GM18858 (cell line): Measurements from ENCODE around the gene PLEKHH2.
"Not testable (repeated sequence)": the region's sequence is repeated elsewhere in the genome, so short reads cannot be mapped to it uniquely, and the experiment has no call there.

Experiments used
- ATAC-seq: cut with Tn5 transposase; IDR thresholded peaks from one replicate; pipeline ENCODE4 v1.9.1; 2021; ENCODE audit not compliant: unreplicated experiment

The PLEKHH2 gene

GRCh38 chr2:43637030-43637803 is at the start of gene PLEKHH2:
TSS of gene PLEKHH2 (plus strand) at chr2:43637260. CDS start at chr2:43644674, 7,414 bp downstream.
- ATAC-seq = peak; percentile 99

- ATAC-seq = no peak
Measured at GRCh38 chr2:43592443-43592842, 44.6 kb upstream of the PLEKHH2 start.

GRCh38 chr2:43593254-43593653 is 43.8 kb upstream of the PLEKHH2 start:
- ATAC-seq = no peak

GRCh38 chr2:43594875-43595274 is 42.2 kb upstream of the PLEKHH2 start:
- no peak for ATAC-seq

- peak; percentile 95 for ATAC-seq
Measured at GRCh38 chr2:43595603-43596412, 41.3 kb upstream of the PLEKHH2 start, which contains the start of gene THADA. TSS of gene THADA (minus strand) at chr2:43596038. CDS start at chr2:43592392, 3,646 bp downstream.

DNA sequence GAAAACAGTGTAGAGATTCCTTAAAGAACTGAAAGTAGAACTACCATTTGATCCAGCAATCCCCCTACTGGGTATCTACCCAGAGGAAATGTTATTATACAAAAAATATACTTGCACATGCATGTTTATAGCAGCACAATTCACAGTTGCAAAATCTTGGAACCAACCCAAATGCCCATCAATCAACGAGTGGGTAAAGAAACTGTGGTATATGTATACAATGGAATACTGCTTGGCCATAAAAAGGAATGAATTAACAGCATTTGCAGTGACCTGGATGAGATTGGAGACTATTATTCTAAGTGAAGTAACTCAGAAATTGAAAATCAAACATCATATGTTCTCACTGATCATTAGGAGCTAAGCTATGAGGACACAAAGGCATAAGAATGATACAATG is 36.5 kb upstream of the PLEKHH2 start:
- ATAC-seq = not testable (repeated sequence)

- no peak for ATAC-seq
Measured at GRCh38 chr2:43604674-43605073, 32.4 kb upstream of the PLEKHH2 start.

DNA sequence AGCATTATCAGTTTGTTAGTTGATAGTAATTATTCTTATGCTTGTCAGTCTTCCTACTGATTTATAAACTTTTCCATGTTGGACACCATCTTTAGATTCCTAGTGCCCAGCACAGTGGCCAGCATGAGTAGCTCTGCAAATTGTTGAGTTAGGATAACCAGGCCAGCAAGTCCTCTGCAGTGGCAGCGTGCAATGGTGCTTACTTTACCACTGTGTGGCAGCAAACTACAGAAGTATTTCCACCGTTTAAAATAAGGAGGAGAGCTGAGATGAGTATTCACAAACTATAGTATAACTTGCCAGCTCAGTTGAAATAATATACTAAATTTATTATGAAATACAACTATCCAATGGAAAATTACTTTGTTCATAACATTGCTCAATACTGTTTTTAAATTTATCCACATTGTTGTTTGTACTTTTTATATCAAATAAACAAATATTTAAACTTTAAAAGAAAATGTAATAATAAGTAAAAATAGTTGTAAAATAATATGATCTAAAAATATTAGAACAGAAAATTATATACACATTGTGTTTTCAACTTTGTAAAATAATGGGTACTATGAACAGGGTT is 31.9 kb upstream of the PLEKHH2 start:
- no peak for ATAC-seq

DNA sequence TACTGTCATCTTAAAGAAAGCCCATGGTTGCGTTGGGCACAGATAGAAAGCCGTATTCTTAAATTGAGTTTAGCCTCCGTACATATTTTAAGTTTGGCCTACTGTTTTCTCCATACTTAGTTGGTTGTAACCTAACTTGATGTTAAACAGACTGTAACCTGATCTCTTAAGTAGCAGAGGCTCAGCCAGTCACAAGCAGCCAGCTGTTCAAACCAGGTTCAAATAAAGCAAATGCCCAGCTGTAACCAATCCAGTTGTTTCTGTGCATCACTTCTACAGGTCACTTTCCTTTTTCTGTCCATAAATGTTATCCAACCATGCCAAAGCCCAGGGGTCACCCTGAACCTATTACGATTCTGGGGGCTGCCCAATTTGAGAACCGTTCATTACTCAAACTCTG is 31.2 kb upstream of the PLEKHH2 start:
- ATAC-seq = no peak

GRCh38 chr2:43609290-43609918 is 27.7 kb upstream of the PLEKHH2 start:
- no peak for ATAC-seq

DNA sequence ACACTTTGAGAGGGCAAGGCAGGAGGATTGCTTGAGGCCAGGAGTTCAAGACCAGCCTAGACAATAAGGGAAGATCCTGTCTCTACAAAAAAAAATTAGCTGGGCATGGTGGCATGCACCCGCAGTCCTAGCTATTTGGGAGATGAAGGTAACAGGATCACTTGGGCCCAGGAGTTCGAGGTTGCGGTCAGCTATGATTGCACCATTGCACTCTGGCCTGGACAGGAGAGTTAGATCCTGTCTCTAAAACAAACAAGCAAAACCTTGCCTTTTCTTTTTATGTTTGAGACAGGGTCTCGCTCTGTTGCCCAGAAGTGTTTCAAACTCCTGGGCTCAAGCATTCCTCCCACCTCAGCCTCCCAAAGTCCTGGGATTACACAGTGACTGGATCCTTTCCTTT is 26.7 kb upstream of the PLEKHH2 start:
- no peak for ATAC-seq

DNA sequence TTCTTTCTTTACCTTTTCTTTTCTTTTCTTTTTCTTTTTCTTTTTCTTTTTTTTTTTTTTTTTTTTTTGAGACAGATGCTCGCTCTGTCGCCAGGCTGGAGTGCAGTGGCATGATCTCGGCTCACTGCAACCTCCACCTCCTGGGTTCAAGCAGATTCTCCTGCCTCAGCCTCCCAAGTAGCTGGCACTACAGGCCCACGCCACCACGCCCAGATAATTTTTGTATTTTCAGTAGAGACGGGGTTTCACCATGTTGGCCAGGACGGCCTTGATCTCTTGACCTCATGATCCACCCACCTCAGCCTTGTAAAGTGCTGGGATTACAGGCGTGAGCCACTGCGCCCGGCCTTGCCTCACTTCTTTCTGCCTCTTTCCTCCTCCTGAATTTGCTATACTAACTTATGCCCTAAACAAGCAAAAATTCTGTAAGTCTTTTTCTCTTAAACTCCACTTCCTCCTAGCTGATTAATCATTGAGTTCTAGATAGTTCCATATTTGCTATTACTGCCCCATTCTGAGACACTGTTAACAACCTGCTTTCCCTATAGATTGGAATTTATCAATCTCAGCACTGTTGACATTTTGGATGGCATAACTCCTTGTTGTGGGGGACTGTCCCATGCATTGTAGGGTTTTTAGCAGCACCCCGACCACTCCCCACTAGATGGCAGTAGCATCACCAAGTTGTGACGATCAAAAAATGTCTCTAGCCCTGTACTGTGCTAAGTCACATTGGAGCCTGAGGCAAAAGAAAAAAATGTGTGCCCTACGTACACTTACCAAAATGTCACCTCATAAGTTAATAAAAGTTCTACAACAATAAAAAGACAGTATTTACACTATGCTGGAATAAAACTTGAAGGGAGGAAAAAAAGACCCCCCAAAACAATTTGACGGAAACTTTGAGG is 24.8 kb upstream of the PLEKHH2 start:
- ATAC-seq = no peak

GRCh38 chr2:43612944-43613343 is 24.1 kb upstream of the PLEKHH2 start:
- no peak for ATAC-seq

DNA sequence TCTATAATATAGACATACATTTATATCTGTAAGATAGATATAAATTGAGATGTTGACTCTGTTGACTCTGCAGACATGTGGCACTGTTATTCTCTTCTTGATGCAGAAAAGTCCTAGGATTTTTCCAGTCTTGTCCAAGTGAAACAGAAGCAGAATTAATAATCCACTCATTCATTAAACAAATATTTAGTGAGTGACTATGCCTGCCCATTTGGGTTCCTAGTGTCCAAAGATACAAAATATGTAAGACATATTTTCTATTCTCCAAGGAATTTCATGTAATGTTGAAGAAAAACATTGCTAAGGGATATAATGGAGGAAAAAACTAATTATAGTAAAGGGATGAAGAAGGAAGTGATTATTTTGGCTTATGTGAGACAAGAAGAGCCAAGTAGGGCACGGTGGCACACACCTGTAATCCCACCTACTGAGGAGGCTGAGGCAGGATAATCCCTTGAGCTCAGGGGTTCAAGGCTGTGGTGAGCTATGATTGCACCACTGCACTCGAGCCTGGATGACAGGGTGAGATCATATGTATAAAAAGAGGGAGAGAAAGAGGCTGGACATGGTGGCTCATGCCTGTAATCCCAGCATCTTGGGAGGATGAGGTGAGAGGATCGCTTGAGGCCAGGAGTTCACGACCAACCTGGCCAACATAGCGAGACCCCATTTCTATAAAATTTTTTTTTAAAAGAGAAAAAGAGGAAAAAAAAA is 19.9 kb upstream of the PLEKHH2 start:
- ATAC-seq = no peak

DNA sequence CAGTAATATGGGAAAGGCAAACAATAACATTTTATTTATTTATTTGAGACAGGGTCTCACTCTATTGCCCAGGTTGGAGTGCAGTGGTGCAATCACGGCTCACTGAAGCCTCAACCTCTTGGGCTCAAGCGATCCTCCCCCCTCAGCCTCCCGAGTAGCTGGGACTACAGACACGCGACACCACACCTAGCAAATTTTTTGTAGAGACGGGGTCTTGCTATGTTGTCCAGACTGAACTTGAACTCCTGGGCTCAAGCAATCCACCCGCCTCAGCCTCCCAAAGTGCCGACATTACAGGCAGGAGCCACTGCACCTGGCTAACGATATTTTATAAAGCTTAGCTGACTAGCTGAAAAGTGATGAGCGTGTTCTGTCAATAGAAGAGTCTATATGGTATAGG is 17.5 kb upstream of the PLEKHH2 start:
- no peak for ATAC-seq

DNA sequence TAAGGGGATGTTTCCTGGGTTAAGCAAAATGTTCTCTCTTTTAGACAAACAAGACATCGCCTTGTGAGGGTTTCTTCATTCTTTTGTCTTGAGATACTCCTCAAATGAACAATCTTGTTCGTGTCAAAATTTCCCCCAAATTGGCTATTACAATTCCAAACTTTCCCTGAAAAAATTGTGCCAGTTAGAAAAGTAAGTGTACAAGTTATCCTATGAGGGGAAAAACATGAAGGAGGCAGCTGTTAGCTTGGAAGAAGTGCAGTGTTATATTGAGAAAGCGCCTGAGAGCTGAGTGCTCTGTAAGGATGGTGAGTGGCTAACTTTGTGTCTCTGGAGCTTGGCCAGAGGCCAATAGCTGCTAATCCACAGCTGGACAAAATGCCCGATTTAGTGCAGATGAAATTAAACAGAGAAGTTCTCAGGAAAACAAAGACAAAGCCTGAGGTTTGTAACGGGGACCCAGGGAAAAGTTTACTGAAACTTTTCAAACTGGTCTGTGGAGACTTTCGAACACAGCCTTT is 14.1 kb upstream of the PLEKHH2 start:
- no peak for ATAC-seq

DNA sequence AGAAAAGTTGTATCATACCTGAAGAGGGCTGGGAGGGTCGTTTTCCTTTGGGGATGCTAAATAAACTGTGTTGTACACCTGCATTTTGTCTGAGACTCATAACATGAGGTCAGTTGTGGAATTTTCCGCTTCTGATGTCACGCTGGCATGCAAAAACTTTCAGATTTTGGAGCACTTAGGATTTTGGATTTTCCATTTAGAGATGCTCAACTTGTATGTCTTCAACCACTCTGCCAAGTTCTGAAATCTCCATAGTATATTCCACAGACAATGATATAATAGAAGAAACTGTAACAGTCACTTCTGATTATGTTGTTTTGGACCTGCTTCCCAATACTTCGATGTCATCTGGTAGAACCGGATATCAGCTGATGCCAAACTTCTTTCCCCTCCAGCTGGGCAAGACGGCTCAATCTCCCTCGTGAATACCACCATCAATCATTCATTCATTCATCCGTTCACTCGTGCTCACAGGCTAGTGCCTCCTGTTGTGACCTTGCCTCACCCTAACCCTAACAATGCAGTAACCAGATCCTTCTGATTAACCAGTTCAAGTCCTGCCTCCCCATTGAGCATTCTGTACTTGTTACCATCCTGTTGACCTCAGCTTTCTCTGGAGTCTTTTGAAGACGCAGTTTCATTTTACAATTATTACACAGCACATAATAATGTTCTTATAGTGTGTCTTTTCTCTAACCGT is 5.3 kb upstream of the PLEKHH2 start:
- no peak for ATAC-seq

- no peak for ATAC-seq
Measured at GRCh38 chr2:43634604-43635306, 2.3 kb upstream of the PLEKHH2 start.
